IMR-90 (cell line): Measurements from ENCODE around the gene THSD7B. TPM values are rescaled to one million over a fixed set of nuclear protein-coding genes. Genes with fewer than 3 reads are reported as not detected.

ENCODE experiments used
- ATAC-seq: fragments of 200-7000 bp; cut with Tn5 transposase; 2 replicates; pipeline ENCODE4 v1.9.1; 2020; ENCODE audit warnings: low read depth, mild to moderate bottlenecking, moderate library complexity
- BruUV-seq: library from RNA; stranded (reverse); fragments of 400-500 nt; replicated peaks from 2 replicates; lab custom pipeline; 2021; lab: Mats Ljungman, UMichigan
- CTCF ChIA-PET: fragments of 300-600 bp; formaldehyde crosslinking; extraction: SDS; loops from one replicate; lab custom pipeline; 2021; ENCODE audit warnings: antibody characterized with exemption; lab: Yijun Ruan, JAX
- POLR2A ChIA-PET: fragments of 300-600 bp; sonication (Branson Sonifier 250); formaldehyde crosslinking; loops from one replicate; lab custom pipeline; 2022; ENCODE audit warnings: antibody characterized with exemption; ENCODE audit not compliant: unreplicated experiment; lab: Charles Lee
- DNase-seq: peaks from one replicate; pipeline ENCODE4 v3.0.0; 2013
- H2AFZ ChIP-seq: replicated peaks from 2 replicates; pipeline ENCODE3; 2013; ENCODE audit warnings: low read length, mild to moderate bottlenecking; ENCODE audit not compliant: poor library complexity
- H2AK5ac ChIP-seq: 2 replicates; pipeline ENCODE4 v1.6.1; 2013; ENCODE audit warnings: low read depth, low read length, inconsistent platforms
- H2AK9ac ChIP-seq: replicated peaks from 2 replicates; pipeline ENCODE3; 2013; ENCODE audit warnings: mild to moderate bottlenecking, low read depth, low read length, moderate library complexity; ENCODE audit not compliant: poor library complexity
- H2BK120ac ChIP-seq: 2 replicates; pipeline ENCODE4 v1.6.1; 2013; ENCODE audit warnings: low read depth, low read length, inconsistent platforms
- H2BK15ac ChIP-seq: 3 replicates; pipeline ENCODE4 v1.6.1; 2013; ENCODE audit warnings: low read depth, low read length, inconsistent platforms
- H2BK20ac ChIP-seq: 2 replicates; pipeline ENCODE4 v1.6.1; 2013; ENCODE audit warnings: low read depth, mild to moderate bottlenecking, inconsistent platforms, low read length, moderate library complexity
- H2BK5ac ChIP-seq: 2 replicates; pipeline ENCODE4 v1.6.1; 2013; ENCODE audit warnings: mild to moderate bottlenecking, low read depth, low read length, inconsistent platforms; ENCODE audit not compliant: poor library complexity, severe bottlenecking
- H3K14ac ChIP-seq: replicated peaks from 2 replicates; pipeline ENCODE4 v1.6.1; 2013; ENCODE audit warnings: low read depth, low read length, inconsistent platforms
- H3K18ac ChIP-seq: 2 replicates; pipeline ENCODE4 v1.6.1; 2013; ENCODE audit warnings: low read depth, low read length, control low read depth
- H3K23ac ChIP-seq: 2 replicates; pipeline ENCODE4 v1.6.1; 2013; ENCODE audit warnings: low read depth, low read length, inconsistent platforms
- H3K27ac ChIP-seq: 2 replicates; pipeline ENCODE4 v1.5.1; 2013; ENCODE audit warnings: mild to moderate bottlenecking, control low read depth, low read length; ENCODE audit not compliant: insufficient read depth
- H3K27me3 ChIP-seq: 2 replicates; pipeline ENCODE4 v1.6.1; 2013; ENCODE audit warnings: low read length; ENCODE audit not compliant: control insufficient read depth, insufficient read depth
- H3K36me3 ChIP-seq: 2 replicates; pipeline ENCODE4 v1.6.1; 2013; ENCODE audit warnings: low read length, mixed read lengths; ENCODE audit not compliant: control insufficient read depth, insufficient read depth
- H3K4ac ChIP-seq: 2 replicates; pipeline ENCODE4 v1.6.1; 2013; ENCODE audit warnings: low read depth, low read length, inconsistent platforms
- H3K4me1 ChIP-seq: 2 replicates; pipeline ENCODE4 v1.6.1; 2013; ENCODE audit warnings: low read length, mixed read lengths; ENCODE audit not compliant: control insufficient read depth, insufficient read depth
- H3K4me2 ChIP-seq: 2 replicates; pipeline ENCODE4 v1.6.1; 2013; ENCODE audit warnings: low read depth, mild to moderate bottlenecking, control low read depth, low read length, moderate library complexity
- H3K4me3 ChIP-seq: 2 replicates; pipeline ENCODE4 v1.5.1; 2013; ENCODE audit warnings: low read depth, mild to moderate bottlenecking, control low read depth, low read length, moderate library complexity; ENCODE audit not compliant: insufficient read depth
- H3K56ac ChIP-seq: 2 replicates; pipeline ENCODE4 v1.6.1; 2013; ENCODE audit warnings: low read length, inconsistent platforms; ENCODE audit not compliant: insufficient read depth; ENCODE audit errors: extremely low read depth
- H3K79me1 ChIP-seq, 2 experiments: 2 replicates each; pipeline ENCODE4 v1.6.1; 2013; ENCODE audit warnings: low read length in 2 of 2, inconsistent platforms in 1 of 2, low read depth in 1 of 2
- H3K9ac ChIP-seq: 2 replicates; pipeline ENCODE4 v1.6.1; 2013; ENCODE audit warnings: low read depth, low read length, control low read depth
- H3K9me1 ChIP-seq: 2 replicates; pipeline ENCODE4 v1.6.1; 2013; ENCODE audit warnings: low read length, inconsistent platforms; ENCODE audit not compliant: insufficient read depth
- H3K9me3 ChIP-seq: 2 replicates; pipeline ENCODE4 v1.6.1; 2013; ENCODE audit warnings: low read length; ENCODE audit not compliant: control insufficient read depth, insufficient read depth
- H4K20me1 ChIP-seq: 2 replicates; pipeline ENCODE4 v1.6.1; 2013; ENCODE audit warnings: low read length, inconsistent platforms; ENCODE audit not compliant: insufficient read depth
- H4K5ac ChIP-seq: 2 replicates; pipeline ENCODE4 v1.6.1; 2013; ENCODE audit warnings: mild to moderate bottlenecking, low read depth, low read length, control low read depth
- H4K8ac ChIP-seq, 2 experiments: 2 replicates each; pipeline ENCODE4 v1.6.1; 2013; ENCODE audit warnings: low read depth in 2 of 2, low read length in 2 of 2, control low read depth in 1 of 2, inconsistent platforms in 1 of 2
- H4K91ac ChIP-seq: 2 replicates; pipeline ENCODE4 v1.6.1; 2013; ENCODE audit warnings: low read depth, low read length, inconsistent platforms; ENCODE audit not compliant: insufficient read depth
- BHLHE40 ChIP-seq: fragments of 150-350 bp; IDR thresholded peaks from 2 replicates; pipeline ENCODE4 v1.6.1; 2016; ENCODE audit warnings: mild to moderate bottlenecking, low read depth, low read length
- CEBPB ChIP-seq: IDR thresholded peaks from 2 replicates; pipeline ENCODE4 v1.6.1; 2012; ENCODE audit warnings: low read depth, low read length, improper control_type of control experiment
- CHD1 ChIP-seq: IDR thresholded peaks from 2 replicates; pipeline ENCODE4 v1.6.1; 2012; ENCODE audit warnings: low read depth, low read length, improper control_type of control experiment
- CTCF ChIP-seq: conservative IDR thresholded peaks from 2 replicates; pipeline ENCODE4 v1.5.1; 2012; ENCODE audit warnings: mild to moderate bottlenecking, low read depth, low read length, improper control_type of control experiment
- ELK1 ChIP-seq: fragments of 150-350 bp; IDR thresholded peaks from 2 replicates; pipeline ENCODE4 v1.6.1; 2016; ENCODE audit warnings: low read depth, mild to moderate bottlenecking, low read length, moderate library complexity, borderline replicate concordance
- FOS ChIP-seq: fragments of 150-350 bp; IDR thresholded peaks from 2 replicates; pipeline ENCODE4 v1.6.1; 2016; ENCODE audit warnings: low read depth, low read length
- MAFK ChIP-seq: IDR thresholded peaks from 2 replicates; pipeline ENCODE4 v1.6.1; 2012; ENCODE audit warnings: low read depth, low read length, improper control_type of control experiment
- MAZ ChIP-seq: IDR thresholded peaks from 2 replicates; pipeline ENCODE4 v1.6.1; 2012; ENCODE audit warnings: low read depth, mild to moderate bottlenecking, low read length, improper control_type of control experiment, moderate library complexity, borderline replicate concordance
- MXI1 ChIP-seq: IDR thresholded peaks from 2 replicates; pipeline ENCODE4 v1.6.1; 2012; ENCODE audit warnings: low read depth, mild to moderate bottlenecking, low read length, moderate library complexity, borderline replicate concordance
- NFE2L2 ChIP-seq: fragments of 150-350 bp; IDR thresholded peaks from 2 replicates; pipeline ENCODE4 v1.6.1; 2016; ENCODE audit warnings: low read depth, mild to moderate bottlenecking, low read length
- POLR2A ChIP-seq: IDR thresholded peaks from 2 replicates; pipeline ENCODE4 v1.6.1; 2012; ENCODE audit warnings: mild to moderate bottlenecking, low read depth, low read length
- RAD21 ChIP-seq: IDR thresholded peaks from 2 replicates; pipeline ENCODE4 v1.6.1; 2012; ENCODE audit warnings: low read length, improper control_type of control experiment
- RCOR1 ChIP-seq: IDR thresholded peaks from 2 replicates; pipeline ENCODE4 v1.6.1; 2012; ENCODE audit warnings: mild to moderate bottlenecking, low read length, improper control_type of control experiment; ENCODE audit not compliant: insufficient replicate concordance
- RFX5 ChIP-seq: IDR thresholded peaks from 2 replicates; pipeline ENCODE4 v1.8.0; 2012; ENCODE audit warnings: low read depth, mild to moderate bottlenecking, low read length, moderate library complexity
- SMC3 ChIP-seq: fragments of 150-350 bp; IDR thresholded peaks from 2 replicates; pipeline ENCODE4 v1.6.1; 2016; ENCODE audit warnings: low read depth, mild to moderate bottlenecking, antibody characterized with exemption, low read length, moderate library complexity
- USF2 ChIP-seq: fragments of 150-350 bp; IDR thresholded peaks from 2 replicates; pipeline ENCODE4 v1.6.1; 2017; ENCODE audit warnings: mild to moderate bottlenecking, antibody characterized with exemption, low read length, low read depth
- WGBS, 2 experiments: methylation state at CpG; one replicate each; pipeline versions ENCODE4 v1.1.5 to v1.1.7; 2013; ENCODE audit warnings: missing lambda C conversion rate in 2 of 2; ENCODE audit not compliant: insufficient read length in 1 of 2; ENCODE audit errors: extremely low coverage in 2 of 2; 5-methylcytosine and 5-hydroxymethylcytosine counted together
- dilution Hi-C: fragments of 300-500 bp; cut with HindIII; formaldehyde crosslinking; loops from one replicate; pipeline ENCODE4 v1.14.3; 2018; ENCODE audit warnings: low sequenced_read_pairs; ENCODE audit not compliant: unreplicated experiment
- in situ Hi-C: fragments of 300-500 bp; cut with MboI; formaldehyde crosslinking; loops from 3 replicates; pipeline ENCODE4 v1.14.3; 2019; ENCODE audit warnings: low sequenced_read_pairs, inconsistent platforms, mixed read lengths
- intact Hi-C: fragments of 100-400 bp; cut with micrococcal nuclease; formaldehyde crosslinking; loops from 2 replicates; pipeline ENCODE4 v1.10.0; 2022
- polyA plus RNA-seq, 3 experiments: library from polyadenylated mRNA; depleted of rRNA; stranded (reverse); fragments of >200 nt; gene quantifications; 2 replicates each; pipeline ENCODE4 v1.2.3, GENCODE V29; 2012; ENCODE audit warnings: low replicate concordance in 1 of 3
- total RNA-seq: library from RNA; depleted of rRNA; stranded (reverse); fragments of >200 nt; gene quantifications from 2 replicates; pipeline ENCODE4 v1.2.3, GENCODE V29; 2012

THSD7B gene
- total and polyA plus RNA-seq, 2 of the 4 experiments (the other 2 are of a cell fraction): not detected

GRCh38 chr2:137233091-137233490 is 467.7 kb downstream of the THSD7B start:
- H4K8ac ChIP-seq: no peak overlapping the region
- H3K4me3 ChIP-seq: no peak overlapping the region
- no peak overlapping the region for H3K18ac ChIP-seq
- H2BK15ac ChIP-seq: no peak overlapping the region
- H3K79me1 ChIP-seq: no peaks in the 10 kb centered on the region
- H3K23ac ChIP-seq: no peak overlapping the region
- intact Hi-C loops: no loop called here
- H2AK5ac ChIP-seq: no peak overlapping the region
- no peak overlapping the region for H3K4ac ChIP-seq
- H3K9ac ChIP-seq: no peak overlapping the region
- no peaks in the 10 kb centered on the region for H3K4me1 ChIP-seq
- no peak overlapping the region for H4K5ac ChIP-seq
- dilution Hi-C loops: no loop called here
- H3K36me3 ChIP-seq: no peaks in the 10 kb centered on the region
- ATAC-seq (no peak), DNase-seq (no peak)
- in situ Hi-C loops: no loop called here
- H3K56ac ChIP-seq: no peak overlapping the region
- no peak overlapping the region for H2BK20ac ChIP-seq
- 14% methylated on average over 1 of the region's 3 CpGs; no CpG with 5 or more reads in 1 of the 2 experiments for WGBS, 2 experiments
- no peak overlapping the region for H3K4me2 ChIP-seq
- no peak overlapping the region for H2BK120ac ChIP-seq
- H2AK9ac ChIP-seq: no peak overlapping the region
- TF ChIP-seq BHLHE40: no peak
- TF ChIP-seq CEBPB: no peak
- TF ChIP-seq SMC3: no peak
- no peak for TF ChIP-seq USF2
- no peak for TF ChIP-seq CHD1
- no peak for TF ChIP-seq MAFK
- TF ChIP-seq ELK1: no peak
- TF ChIP-seq NFE2L2: no peak
- TF ChIP-seq POLR2A: no peak
- TF ChIP-seq FOS: no peak
- no peak for TF ChIP-seq RAD21
- no peak for TF ChIP-seq CTCF
- TF ChIP-seq RCOR1: no peak
- TF ChIP-seq MAZ: no peak
- no peak for TF ChIP-seq RFX5
- TF ChIP-seq MXI1: no peak
- no peak overlapping the region for H3K14ac ChIP-seq
- H3K9me1 ChIP-seq: no peaks in the 10 kb centered on the region
- no peak overlapping the region for H2AFZ ChIP-seq
- H3K9me3 ChIP-seq: peaks cover 12% of the 10 kb centered on the region
- H4K91ac ChIP-seq: no peak overlapping the region
- H2BK5ac ChIP-seq: no peak overlapping the region
- CTCF ChIA-PET: no interaction called here
- no peaks in the 10 kb centered on the region for H4K20me1 ChIP-seq
- no TSS peak for BruUV-seq
- no peak overlapping the region for H3K27ac ChIP-seq
- H3K27me3 ChIP-seq: no peaks in the 10 kb centered on the region
- POLR2A ChIA-PET: no interaction called here
